ENCODE results near the gene RPTOR.

DNA sequence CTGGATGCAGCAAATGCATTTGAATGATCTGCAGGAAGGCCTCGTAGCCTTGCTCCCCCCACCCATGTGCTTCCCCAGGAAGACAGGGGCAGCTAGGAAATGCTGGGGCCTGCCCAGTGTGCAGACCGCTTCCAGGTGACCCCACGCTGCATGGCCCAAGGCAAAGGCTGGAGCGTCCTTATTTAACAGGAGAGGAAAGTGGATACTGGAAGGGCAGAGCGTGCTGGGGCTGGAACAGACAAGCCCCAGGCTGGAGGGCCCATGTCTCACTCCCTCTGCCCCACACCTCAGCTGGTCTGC lies 42.1 kb upstream of the RPTOR start:
- TF ChIP-seq, protein P1, sequence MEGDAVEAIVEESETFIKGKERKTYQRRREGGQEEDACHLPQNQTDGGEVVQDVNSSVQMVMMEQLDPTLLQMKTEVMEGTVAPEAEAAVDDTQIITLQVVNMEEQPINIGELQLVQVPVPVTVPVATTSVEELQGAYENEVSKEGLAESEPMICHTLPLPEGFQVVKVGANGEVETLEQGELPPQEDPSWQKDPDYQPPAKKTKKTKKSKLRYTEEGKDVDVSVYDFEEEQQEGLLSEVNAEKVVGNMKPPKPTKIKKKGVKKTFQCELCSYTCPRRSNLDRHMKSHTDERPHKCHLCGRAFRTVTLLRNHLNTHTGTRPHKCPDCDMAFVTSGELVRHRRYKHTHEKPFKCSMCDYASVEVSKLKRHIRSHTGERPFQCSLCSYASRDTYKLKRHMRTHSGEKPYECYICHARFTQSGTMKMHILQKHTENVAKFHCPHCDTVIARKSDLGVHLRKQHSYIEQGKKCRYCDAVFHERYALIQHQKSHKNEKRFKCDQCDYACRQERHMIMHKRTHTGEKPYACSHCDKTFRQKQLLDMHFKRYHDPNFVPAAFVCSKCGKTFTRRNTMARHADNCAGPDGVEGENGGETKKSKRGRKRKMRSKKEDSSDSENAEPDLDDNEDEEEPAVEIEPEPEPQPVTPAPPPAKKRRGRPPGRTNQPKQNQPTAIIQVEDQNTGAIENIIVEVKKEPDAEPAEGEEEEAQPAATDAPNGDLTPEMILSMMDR (IDR thresholded peaks at IDR 0.05 in 4 of 5, conservative IDR thresholded peaks at IDR 0.05 in 1 of 5), result no peak
- no peak for TF ChIP-seq POLR2A (IDR thresholded peaks at IDR 0.05)

Measured in gastrocnemius medialis (tissue), 4 donors.